T47D (cell line): ENCODE data around the gene PNKP.
A peak's percentile ranks its signal among the peaks of the same experiment; 100 is the strongest.
"Not testable (repeated sequence)": the region's sequence is repeated elsewhere in the genome, so short reads cannot be mapped to it uniquely, and the experiment has no call there.

ENCODE experiments used
- DNase-seq, 2 experiments: peaks; one replicate each; pipeline versions ENCODE4 v3.0.0 to v3.0.0-alpha.2; 2011 to 2012; ENCODE audit warnings: low read depth in 1 of 2, low spot score in 1 of 2
- JUND ChIP-seq: IDR thresholded peaks from 2 replicates; pipeline ENCODE4 v1.6.1; 2012; ENCODE audit warnings: low read depth
- in situ Hi-C: cut with HindIII; loops from 2 replicates; pipeline ENCODE4 v1.10.0; 2016; ENCODE audit warnings: low sequenced_read_pairs, low pct_unique_long_range_greater_than_20kb

PNKP gene

DNA sequence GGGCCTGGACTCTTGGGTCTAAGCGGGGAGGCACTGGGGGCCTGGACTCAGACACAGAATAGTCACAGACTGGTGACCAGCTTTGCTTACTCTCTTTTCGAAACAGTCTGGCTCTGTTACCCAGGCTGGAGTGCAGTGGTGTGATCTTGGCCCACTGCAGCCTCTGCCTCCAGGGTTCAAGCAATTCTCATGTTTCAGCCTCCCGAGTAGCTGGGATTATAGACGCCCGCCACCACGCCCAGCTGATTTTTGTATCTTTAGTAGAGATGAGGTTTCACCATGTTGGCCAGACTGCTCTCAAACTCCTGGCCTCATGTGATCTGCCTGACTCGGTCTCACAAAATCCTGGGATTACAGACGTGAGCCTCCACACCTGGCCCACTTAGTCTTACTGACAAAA lies 38.2 kb downstream of the PNKP start:
- in situ Hi-C loops, result no loop called here

DNA sequence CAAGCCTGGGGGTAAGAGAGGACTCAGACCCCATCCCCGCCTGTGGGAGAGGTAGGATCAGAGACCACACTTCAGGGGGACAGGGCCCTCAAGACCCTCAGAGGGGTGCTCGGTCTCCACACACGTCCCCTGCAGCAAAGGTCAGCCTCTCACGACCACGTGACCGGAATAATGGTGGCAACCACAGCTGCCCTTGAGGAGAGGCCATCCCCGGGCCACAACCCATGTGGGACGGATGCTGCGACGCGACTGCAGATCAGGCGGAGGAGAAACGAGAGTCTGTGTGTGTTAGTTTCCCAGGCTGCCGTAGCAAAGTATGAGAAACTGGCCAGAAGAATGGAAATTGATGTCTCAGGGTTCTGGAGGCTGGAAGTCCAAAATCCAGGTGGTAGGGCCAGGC lies 40.3 kb downstream of the PNKP start:
- TF ChIP-seq JUND, result no peak
- DNase-seq, result no peak
- in situ Hi-C loops, result no loop called here

More for the DNA sequence above, 38.2 kb downstream of the PNKP start:
- TF ChIP-seq JUND, result no peak
- no peak for DNase-seq

DNA sequence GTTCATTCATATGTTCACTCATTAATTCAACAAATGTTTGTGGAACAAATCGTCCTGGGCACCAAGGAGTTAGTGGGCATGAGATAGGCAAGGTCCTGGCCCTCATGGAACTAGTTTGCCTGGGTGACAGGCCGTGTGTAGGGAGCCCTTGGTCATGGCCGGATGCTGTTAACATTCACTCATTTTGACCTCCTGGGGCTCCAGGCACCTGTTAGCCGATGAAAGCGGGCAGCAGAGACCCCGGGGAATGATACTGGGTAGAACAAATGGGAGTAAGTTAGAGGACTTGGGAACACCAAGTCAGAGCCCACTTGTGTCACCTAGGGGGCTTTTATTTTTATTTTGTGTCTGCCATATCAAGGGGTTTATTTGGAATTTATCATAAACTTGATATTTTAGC lies 42.7 kb downstream of the PNKP start:
- in situ Hi-C loops, result no loop called here
- no peak for TF ChIP-seq JUND
- DNase-seq, result no peak

DNA sequence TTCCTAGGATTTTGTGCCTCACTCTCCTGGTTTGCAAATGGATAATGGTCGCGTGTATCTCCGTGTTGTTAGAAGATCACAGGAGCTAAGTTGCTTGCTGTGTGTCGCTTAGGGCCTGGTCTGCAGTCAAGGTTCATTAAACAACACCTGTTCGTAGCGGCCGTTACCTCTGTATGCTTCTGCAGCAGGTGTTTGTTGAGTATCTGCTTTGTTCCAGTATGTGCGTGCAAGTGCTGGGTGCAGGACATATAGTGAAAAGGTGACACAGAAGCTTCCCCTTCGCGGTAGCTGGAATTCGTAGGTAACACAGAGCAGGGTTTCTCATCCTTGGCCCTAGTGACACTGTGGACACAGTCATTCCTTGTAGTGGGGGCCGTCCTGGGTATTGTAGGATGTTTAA lies 43.9 kb downstream of the PNKP start:
- DNase-seq, result no peak
- TF ChIP-seq JUND, result no peak
- in situ Hi-C loops, result no loop called here

DNA sequence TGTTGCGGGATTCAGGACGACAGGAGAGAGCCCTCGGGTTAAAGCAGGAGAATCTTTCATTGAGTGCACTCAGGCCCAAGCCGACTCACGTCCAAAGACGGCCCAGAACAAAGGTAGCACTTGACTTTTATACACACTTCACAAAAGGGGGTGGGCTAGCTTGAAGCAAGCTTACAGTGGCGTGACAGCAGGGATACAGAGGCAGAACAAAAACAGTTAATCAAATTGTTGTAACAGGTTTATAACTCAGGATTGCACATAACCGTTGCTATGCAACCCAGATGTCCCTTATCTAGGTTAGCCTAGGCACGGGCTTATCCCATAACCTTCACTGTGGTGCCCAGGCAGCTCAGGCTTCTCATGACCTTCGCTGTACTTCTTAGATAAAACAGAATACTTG lies 47.3 kb downstream of the PNKP start:
- in situ Hi-C loops, result no loop called here
- no peak for DNase-seq
- no peak for TF ChIP-seq JUND

DNA sequence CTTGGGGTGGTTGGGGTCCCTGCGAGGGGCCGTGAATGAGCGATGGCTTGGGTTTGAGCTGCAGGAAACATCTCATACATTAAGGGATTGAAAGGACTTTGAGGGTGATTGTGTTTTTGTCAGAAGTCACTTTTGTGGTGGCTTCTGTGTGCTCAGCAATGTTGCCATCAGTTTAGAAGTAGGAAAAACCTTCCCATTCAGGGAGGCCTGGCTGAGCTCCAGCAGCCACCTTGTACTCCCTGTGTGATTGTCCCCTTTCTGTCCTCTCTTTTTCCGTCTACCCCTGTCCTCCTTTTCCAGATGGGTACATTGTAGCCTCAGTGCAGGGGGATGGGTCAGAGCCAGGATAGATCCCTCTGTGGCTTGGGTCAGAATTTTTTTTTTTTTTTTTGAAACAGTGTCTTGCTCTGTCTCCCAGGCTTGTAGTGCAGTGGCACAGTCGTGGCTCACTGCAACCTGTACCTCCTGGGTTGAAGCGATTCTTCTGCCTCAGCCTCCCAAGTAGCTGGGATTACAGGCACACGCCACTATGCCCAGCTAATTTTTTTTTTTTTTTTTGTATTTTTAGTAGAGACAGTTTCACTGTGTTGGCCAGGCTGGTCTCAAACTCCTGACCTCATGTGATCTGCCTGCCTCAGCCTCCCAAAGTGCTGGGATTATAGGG lies 47.8 kb downstream of the PNKP start:
- DNase-seq, in situ Hi-C loops: not testable (repeated sequence)

DNA sequence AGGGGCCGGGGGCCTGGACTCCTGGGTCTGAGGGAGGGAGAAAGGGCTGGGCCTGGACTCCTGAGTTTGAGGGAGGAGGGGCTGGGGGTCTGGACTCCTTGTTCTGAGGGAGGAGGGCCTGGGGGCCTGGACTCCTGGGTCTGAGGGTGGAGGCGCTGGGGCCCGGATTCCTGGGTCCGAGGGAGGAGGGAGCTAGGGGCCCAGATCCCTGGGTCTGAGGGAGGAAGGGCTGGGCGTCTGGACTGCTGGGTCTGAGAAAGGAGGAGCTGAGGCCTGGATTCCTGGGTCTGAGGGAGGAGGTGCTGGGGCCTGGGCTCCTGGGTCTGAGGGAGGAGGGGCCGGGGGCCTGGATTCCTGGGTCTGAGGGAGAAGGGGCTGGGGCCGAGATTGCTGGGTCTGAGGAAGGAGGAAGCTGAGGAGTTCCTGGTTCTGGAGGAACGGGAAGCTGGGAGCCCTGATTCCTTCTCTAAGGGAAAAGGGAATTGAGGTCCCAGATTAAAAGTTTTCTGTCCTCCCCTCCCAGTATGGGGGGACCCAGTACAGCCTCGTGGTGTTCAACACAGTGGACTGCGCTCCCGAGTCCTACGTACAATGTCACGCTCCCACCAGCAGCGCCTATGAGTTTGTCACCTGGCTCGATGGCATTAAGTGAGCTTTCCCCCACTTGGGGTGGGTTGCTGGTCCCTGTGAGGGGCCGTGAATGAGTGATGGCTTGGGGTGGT lies 48.6 kb downstream of the PNKP start:
- no peak for TF ChIP-seq JUND
- in situ Hi-C loops, result no loop called here
- DNase-seq, result no peak

DNA sequence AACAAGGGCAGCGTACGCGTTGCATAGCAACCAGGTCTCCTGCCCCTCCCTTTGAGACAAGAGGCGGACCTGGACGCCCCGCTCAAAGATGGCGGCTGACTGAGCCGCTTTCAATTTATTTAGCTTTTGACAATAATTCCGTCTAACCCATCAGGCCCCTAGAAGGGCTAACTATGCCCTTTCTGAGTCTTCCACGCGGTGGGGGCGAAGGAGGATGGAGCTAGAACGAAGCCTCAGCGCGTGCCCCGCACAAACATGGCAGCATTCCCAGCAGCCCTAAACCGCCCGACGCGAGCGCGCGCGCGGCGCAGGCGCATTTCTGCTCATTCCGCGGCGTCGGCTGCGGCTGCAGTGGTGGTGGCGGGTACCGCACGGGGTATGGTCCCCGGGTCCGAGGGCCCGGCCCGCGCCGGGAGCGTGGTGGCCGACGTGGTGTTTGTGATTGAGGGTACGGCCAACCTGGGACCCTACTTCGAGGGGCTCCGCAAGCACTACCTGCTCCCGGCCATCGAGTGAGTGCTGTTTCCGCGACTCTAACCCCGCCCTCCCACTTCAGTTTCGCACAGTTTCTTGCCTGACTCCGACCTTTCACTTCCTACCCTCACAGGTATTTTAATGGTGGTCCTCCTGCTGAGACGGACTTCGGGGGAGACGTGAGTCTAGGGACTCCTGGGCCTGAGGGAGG lies 49.3 kb downstream of the PNKP start, which contains the start of gene MED25:
Gene MED25 (plus strand): TSS at position 326 of the 685 bp plus-strand sequence. CDS start 53 bp downstream, at position 379.
- TF ChIP-seq JUND, result no peak
- in situ Hi-C loops, result no loop called here
- DNase-seq, result peak; percentile 63 to 83

DNA sequence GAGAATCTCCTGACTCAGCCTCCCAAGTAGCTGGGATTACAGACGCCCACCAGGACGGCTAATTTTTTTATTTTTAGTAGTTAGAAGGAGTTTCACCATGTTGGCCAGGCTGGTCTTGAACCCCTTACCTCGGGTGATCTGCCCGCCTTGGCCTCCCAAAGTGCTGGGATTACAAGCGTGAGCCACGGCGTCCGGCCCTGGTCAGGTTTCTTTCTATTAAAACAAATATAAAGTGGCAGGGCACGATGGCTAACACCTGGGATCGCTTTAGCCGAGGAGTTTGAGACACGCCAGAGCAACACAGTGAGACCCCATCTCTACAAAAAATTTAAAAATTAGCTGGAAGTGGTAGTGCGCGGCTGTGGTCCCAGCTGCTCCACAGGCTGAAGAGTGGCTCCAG lies 50.8 kb downstream of the PNKP start:
- no peak for DNase-seq
- TF ChIP-seq JUND, result no peak
- in situ Hi-C loops, result no loop called here

DNA sequence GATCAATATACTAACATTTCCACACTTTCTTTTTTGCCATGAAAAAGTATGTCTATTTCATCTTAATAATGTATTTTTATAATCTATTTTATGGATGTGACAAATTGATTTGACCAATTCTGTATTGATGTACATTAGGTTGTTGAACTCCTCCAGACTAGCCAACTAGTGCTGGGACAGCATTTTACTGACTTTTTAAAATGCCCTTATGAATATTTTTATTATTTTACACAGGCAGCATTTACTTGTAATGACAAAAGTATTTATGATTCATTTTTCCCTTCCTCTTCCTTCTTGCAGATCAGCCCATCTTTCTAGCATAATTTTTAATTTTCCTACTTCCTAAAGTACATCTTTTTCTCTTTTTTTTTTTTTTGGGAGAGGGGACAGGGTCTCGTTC lies 53.4 kb downstream of the PNKP start:
- TF ChIP-seq JUND, result no peak
- in situ Hi-C loops, result no loop called here
- DNase-seq, result no peak

DNA sequence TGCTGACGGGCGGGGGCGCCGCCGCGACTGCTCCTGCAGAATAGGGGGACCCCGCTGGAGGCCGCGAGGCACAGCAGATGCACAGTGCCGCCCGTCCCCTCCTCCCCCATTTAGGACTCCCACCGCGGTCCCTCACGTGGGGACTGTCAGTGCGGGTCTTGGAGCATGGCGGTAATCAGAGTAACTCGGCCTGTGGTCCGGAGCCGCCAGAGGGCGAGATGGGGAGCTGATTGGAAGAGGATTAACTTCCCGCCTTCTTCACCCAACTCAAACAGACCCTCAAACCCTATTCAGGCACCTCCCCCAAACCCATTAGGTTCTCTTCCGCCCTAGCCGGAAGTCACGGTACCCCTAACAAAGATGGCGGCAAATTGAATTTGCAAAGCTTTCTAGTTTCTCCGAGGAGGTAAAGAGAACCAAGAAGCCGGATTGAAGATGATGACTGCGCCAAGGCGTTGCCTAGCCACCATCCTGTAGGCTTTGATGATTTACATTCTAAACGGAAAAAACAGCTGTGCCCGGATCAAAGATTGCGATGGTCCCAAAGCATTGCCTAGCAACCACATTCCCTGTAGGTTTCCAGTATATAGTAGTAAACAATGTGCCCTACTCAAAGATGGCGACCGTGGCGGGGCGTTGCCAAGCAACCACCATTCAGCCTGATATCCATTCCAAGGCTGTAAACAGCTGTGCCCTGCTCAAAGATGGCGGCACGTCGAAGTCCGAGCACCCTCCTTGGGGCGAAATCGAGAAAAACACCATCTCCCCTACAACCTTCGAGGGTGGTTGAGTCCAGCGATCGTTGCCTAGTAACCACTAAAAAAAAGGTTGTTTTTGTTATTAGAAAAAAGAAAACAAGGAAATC lies 54.1 kb downstream of the PNKP start, which contains the start of gene FUZ:
Gene FUZ (minus strand): TSS at position 296 of the 865 bp plus-strand sequence. CDS start 186 bp downstream, at position 110.
- in situ Hi-C loops, result no loop called here
- peak; percentile 82 to 95 for DNase-seq

DNA sequence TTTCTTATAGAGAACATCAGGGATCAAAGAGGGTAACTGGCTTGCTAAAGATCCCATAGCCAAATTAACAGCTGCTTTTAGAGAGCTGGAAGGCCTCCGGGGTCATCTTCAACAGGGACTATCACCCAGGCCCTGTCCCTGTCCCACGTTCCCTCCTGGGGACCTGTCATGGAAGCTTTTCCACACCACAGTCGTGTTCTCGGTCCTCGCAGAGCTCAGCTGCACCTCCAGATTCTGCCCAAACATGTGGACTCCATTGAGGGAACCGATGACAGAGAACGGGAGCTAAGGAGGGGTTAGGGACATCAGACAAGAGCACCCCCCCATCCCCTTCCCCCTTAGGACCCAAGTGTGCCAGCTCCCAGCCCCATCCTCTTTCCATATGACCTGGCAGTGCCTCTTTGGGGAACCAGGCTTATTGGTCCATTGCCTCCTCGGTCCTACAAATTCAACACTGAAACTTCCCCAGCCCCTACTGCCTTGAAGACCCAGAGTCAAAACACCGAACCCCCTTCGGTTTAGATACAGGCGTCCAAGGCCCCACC lies 54.9 kb downstream of the PNKP start:
- no peak for TF ChIP-seq JUND
- DNase-seq, result no peak
- in situ Hi-C loops, result no loop called here

More for the DNA sequence above, 54.1 kb downstream of the PNKP start, which contains the start of gene FUZ:
- no peak for TF ChIP-seq JUND
